Endothelial cell of umbilical vein (primary cell): ENCODE results near the gene SV2C. TPM values are rescaled to one million over a fixed set of nuclear protein-coding genes. Genes with fewer than 3 reads are reported as not detected.

ENCODE experiments used
- BruUV-seq: library from RNA; stranded (reverse); fragments of 400-500 nt; replicated peaks from 2 replicates; lab custom pipeline; 2021; lab: Mats Ljungman, UMichigan
- CTCF ChIA-PET: fragments of 300-600, 350-600 bp; sonication (Branson Sonifier 250); formaldehyde crosslinking; loops from one replicate; lab custom pipeline; 2021; ENCODE audit warnings: antibody characterized with exemption, inconsistent platforms; lab: Charles Lee
- POLR2A ChIA-PET: fragments of 300-600, 350-600 bp; sonication (Branson Sonifier 250); formaldehyde crosslinking; loops from one replicate; lab custom pipeline; 2021; ENCODE audit warnings: antibody characterized with exemption, inconsistent platforms; lab: Charles Lee
- DNase-seq: peaks from one replicate; pipeline ENCODE4 v3.0.0-alpha.2; 2011; ENCODE audit warnings: low read depth, low spot score
- FAIRE-seq: peaks from 2 replicates; lab custom pipeline; 2011; peaks lifted over from hg19 to GRCh38; lab: Jason Lieb, UNC
- H2AFZ ChIP-seq: 2 replicates; pipeline ENCODE4 v1.6.0; 2012; ENCODE audit warnings: low read depth, low read length, control low read depth, inconsistent platforms
- H3K27ac ChIP-seq: 2 replicates; pipeline ENCODE4 v1.5.1; 2011; ENCODE audit warnings: low read depth, mild to moderate bottlenecking, control low read depth, low read length, moderate library complexity; ENCODE audit not compliant: insufficient read depth
- H3K27me3 ChIP-seq, 2 experiments: 2 replicates each; pipeline versions ENCODE4 v1.6.0 to v1.6.1; 2011; ENCODE audit warnings: low read length in 2 of 2, mixed read lengths in 1 of 2; ENCODE audit not compliant: control insufficient read depth in 2 of 2, insufficient read depth in 2 of 2
- H3K36me3 ChIP-seq, 2 experiments: 2 replicates in 1 of 2; 3 replicates in 1 of 2; pipeline ENCODE4 v1.5.1; 2011; ENCODE audit warnings: low read length in 2 of 2, mild to moderate bottlenecking in 1 of 2, moderate library complexity in 1 of 2; ENCODE audit not compliant: control insufficient read depth in 2 of 2, insufficient read depth in 2 of 2; ENCODE audit errors: extremely low read depth in 1 of 2
- H3K4me1 ChIP-seq: 3 replicates; pipeline ENCODE4 v1.5.1; 2011; ENCODE audit warnings: mild to moderate bottlenecking, low read length; ENCODE audit not compliant: control insufficient read depth, insufficient read depth; ENCODE audit errors: extremely low read depth
- H3K4me2 ChIP-seq: 2 replicates; pipeline ENCODE4 v1.6.1; 2011; ENCODE audit warnings: low read length, control low read depth, mixed read lengths; ENCODE audit not compliant: insufficient read depth
- H3K4me3 ChIP-seq, 3 experiments: fragments of 200-600 bp in 1 of 3; sonication (generic), shearing (Covaris generic) in 1 of 3; replicated peaks in 1 of 3; 2 replicates each; pipeline ENCODE4 v1.5.1; 2011 to 2016; ENCODE audit warnings: control low read depth in 3 of 3, low read length in 3 of 3, mild to moderate bottlenecking in 2 of 3, inconsistent platforms in 1 of 3, low read depth in 1 of 3, moderate library complexity in 1 of 3; ENCODE audit not compliant: insufficient read depth in 1 of 3
- H3K79me2 ChIP-seq: 2 replicates; pipeline ENCODE4 v1.6.0; 2012; ENCODE audit warnings: low read length, inconsistent platforms; ENCODE audit not compliant: control insufficient read depth, insufficient read depth
- H3K9ac ChIP-seq: replicated peaks from 2 replicates; pipeline ENCODE3; 2011; ENCODE audit warnings: low read length, control low read depth; ENCODE audit not compliant: insufficient read depth; ENCODE audit errors: extremely low read depth
- H3K9me1 ChIP-seq: replicated peaks from 3 replicates; pipeline ENCODE4 v1.6.0; 2011; ENCODE audit warnings: mild to moderate bottlenecking, low read length; ENCODE audit not compliant: control insufficient read depth, insufficient read depth; ENCODE audit errors: extremely low read depth
- H3K9me3 ChIP-seq: replicated peaks from 2 replicates; pipeline ENCODE4 v1.5.1; 2012; ENCODE audit warnings: low read length, inconsistent platforms; ENCODE audit not compliant: control insufficient read depth, insufficient read depth
- H4K20me1 ChIP-seq: replicated peaks from 2 replicates; pipeline ENCODE3; 2011; ENCODE audit warnings: mild to moderate bottlenecking, low read length; ENCODE audit not compliant: control insufficient read depth, insufficient read depth; ENCODE audit errors: extremely low read depth
- CTCF ChIP-seq, 2 donors: IDR thresholded peaks; 1 replicate in 1 of 2; 2 replicates in 1 of 2; pipeline ENCODE4 v1.5.1; 2011; ENCODE audit warnings: low read length in 2 of 2, mild to moderate bottlenecking in 2 of 2, moderate library complexity in 2 of 2, control low read depth in 1 of 2, inconsistent platforms in 1 of 2, low read depth in 1 of 2; ENCODE audit not compliant: insufficient read depth in 1 of 2; ENCODE audit errors: extremely low read depth in 1 of 2
- EZH2 ChIP-seq: IDR thresholded peaks from 2 replicates; pipeline ENCODE4 v1.6.1; 2012; ENCODE audit warnings: borderline replicate concordance, low read depth, mild to moderate bottlenecking, moderate library complexity, low read length, inconsistent platforms; ENCODE audit not compliant: severe bottlenecking
- FOS ChIP-seq: IDR thresholded peaks from 2 replicates; pipeline ENCODE4 v1.6.1; 2011; ENCODE audit warnings: mild to moderate bottlenecking, low read length, moderate library complexity, borderline replicate concordance; ENCODE audit not compliant: insufficient read depth
- GATA2 ChIP-seq: IDR thresholded peaks from 2 replicates; pipeline ENCODE4 v1.7.0; 2011; ENCODE audit warnings: low read depth, mild to moderate bottlenecking, moderate library complexity, mixed read lengths, low read length; ENCODE audit not compliant: insufficient read length, insufficient read depth
- MYC ChIP-seq: IDR thresholded peaks from one replicate; pipeline ENCODE4 v1.6.1; 2011; ENCODE audit warnings: mild to moderate bottlenecking, low read depth, low read length
- POLR2A ChIP-seq: IDR thresholded peaks from 2 replicates; pipeline ENCODE4 v1.6.1; 2012; ENCODE audit warnings: low read depth, mild to moderate bottlenecking, control low read depth, low read length
- dilution Hi-C: fragments of 300-500 bp; cut with MboI; formaldehyde crosslinking; loops from one replicate; pipeline ENCODE4 v1.15.0; 2019; ENCODE audit warnings: low sequenced_read_pairs; ENCODE audit not compliant: extremely low pct_ligation_motif_present
- intact Hi-C: fragments of 100-400 bp; cut with micrococcal nuclease; formaldehyde crosslinking; loops from one replicate; pipeline ENCODE4 v1.10.0; 2022
- polyA plus RNA-seq, 4 experiments: library from polyadenylated mRNA; depleted of rRNA in 3 of 4; stranded (reverse) in 3 of 4; unstranded in 1 of 4; fragments of >200 nt; gene quantifications; 2 replicates each; pipeline versions ENCODE4 v1.2.1 to v1.2.3, GENCODE V29; 2011 to 2012; ENCODE audit warnings: missing spikeins in 1 of 4
- total RNA-seq: library from RNA; stranded (reverse); gene quantifications from 2 replicates; pipeline ENCODE4 v1.2.3, GENCODE V29; 2021
- TF ChIP-seq, protein P1 (sequence below): IDR thresholded peaks from 2 replicates; pipeline ENCODE4 v1.6.1; 2011; ENCODE audit not compliant: insufficient read depth, insufficient read length

Gene SV2C
- total and polyA plus RNA-seq, 2 donors (not counting 3 experiments of a cell fraction or from before 2014, with no cell fraction given) = not detected

DNA sequence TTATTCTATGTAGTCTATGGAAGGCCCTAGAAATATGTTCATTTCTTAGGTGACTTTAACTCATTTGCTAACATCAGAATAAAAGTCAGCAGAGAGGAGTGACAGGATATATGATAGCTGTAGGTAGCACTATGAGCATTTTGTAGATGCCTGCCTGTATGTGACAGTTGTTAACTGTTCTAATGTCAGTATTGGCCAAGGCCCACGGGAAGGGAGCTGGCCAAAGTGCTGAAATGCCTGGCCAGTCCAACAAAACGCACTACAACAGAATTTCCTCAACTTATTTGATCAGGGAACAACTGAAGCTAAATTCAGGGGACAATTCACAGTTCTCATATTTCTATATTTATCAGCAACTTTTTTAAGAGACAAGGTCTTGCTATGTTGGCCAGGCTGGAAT lies 20.8 kb downstream of the SV2C start:
- intact Hi-C loops (no loop called here), dilution Hi-C loops (no loop called here)
- no peak overlapping the region for H3K4me3 ChIP-seq
- TF ChIP-seq POLR2A (no peak), EZH2 (no peak), GATA2 (no peak), MYC (no peak), CTCF (IDR thresholded peaks at IDR 0.05; ENCODE audit: extremely low read depth in 1 of 2, insufficient read depth in 1 of 2, low read depth in 1 of 2, low read length in 2 of 2) (no peak), FOS (no peak)
- TF ChIP-seq, protein P1, sequence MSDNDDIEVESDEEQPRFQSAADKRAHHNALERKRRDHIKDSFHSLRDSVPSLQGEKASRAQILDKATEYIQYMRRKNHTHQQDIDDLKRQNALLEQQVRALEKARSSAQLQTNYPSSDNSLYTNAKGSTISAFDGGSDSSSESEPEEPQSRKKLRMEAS = no peak
- H3K9me3 ChIP-seq = no peaks in the 10 kb centered on the region
- H3K27me3 ChIP-seq = no peaks in the 10 kb centered on the region
- ChIA-PET CTCF (interaction anchor here (0.6 to 2.0 kb wide), 3 partner anchors 11 to 780 kb away, joined by 3 to 5 read pairs (median 3); no protein-coding TSS in a partner anchor), POLR2A (no interaction called here)
- H3K36me3 ChIP-seq = no peaks in the 10 kb centered on the region
- no peaks in the 10 kb centered on the region for H4K20me1 ChIP-seq
- H3K27ac ChIP-seq = no peak overlapping the region
- H3K9ac ChIP-seq = no peak overlapping the region
- no peaks in the 10 kb centered on the region for H3K9me1 ChIP-seq
- no peaks in the 10 kb centered on the region for H3K79me2 ChIP-seq
- no peaks in the 10 kb centered on the region for H3K4me1 ChIP-seq
- DNase-seq (peak; percentile 38), FAIRE-seq (peak; percentile 73)
- no TSS peak for BruUV-seq
- no peak overlapping the region for H3K4me2 ChIP-seq
- H2AFZ ChIP-seq = no peak overlapping the region
